Heart right ventricle (tissue), 16 donors: ENCODE results near the gene PHACTR3. TPM values are rescaled to one million over a fixed set of nuclear protein-coding genes. Genes with fewer than 3 reads are reported as not detected.
A peak's percentile ranks its signal among the peaks of the same experiment; 100 is the strongest.

Experiments
- ATAC-seq, 8 donors: fragments of 200-7000 bp; cut with Tn5 transposase; one replicate each; pipeline ENCODE4 v1.9.1; 2020; ENCODE audit warnings: mild to moderate bottlenecking in 8 of 8, moderate library complexity in 8 of 8, moderate number of reproducible peaks in 1 of 8
- DNase-seq, 2 donors: peaks; one replicate each; pipeline ENCODE4 v3.0.0-alpha.2; 2020
- H3K27ac ChIP-seq, 10 donors: fragments of 200-600 bp; sonication (generic) in 2 of 10; one replicate each; pipeline versions ENCODE4 v1.5.0 to v1.8.0; 2020 to 2022; ENCODE audit warnings: mild to moderate bottlenecking in 3 of 10
- H3K27me3 ChIP-seq, 7 donors: fragments of 200-600 bp; one replicate each; pipeline ENCODE4 v1.8.0; 2021 to 2022; ENCODE audit warnings: mild to moderate bottlenecking in 2 of 7
- H3K36me3 ChIP-seq, 9 donors: fragments of 200-600 bp; sonication (generic) in 1 of 9; one replicate each; pipeline versions ENCODE4 v1.5.0 to v1.8.0; 2020 to 2022; ENCODE audit warnings: mild to moderate bottlenecking in 2 of 9
- H3K4me1 ChIP-seq, 9 donors: fragments of 200-600 bp; sonication (generic) in 1 of 9; one replicate each; pipeline versions ENCODE4 v1.5.0 to v1.8.0; 2020 to 2022; ENCODE audit warnings: mild to moderate bottlenecking in 4 of 9
- H3K4me3 ChIP-seq, 10 donors: fragments of 200-600 bp; sonication (generic) in 2 of 10; one replicate each; pipeline versions ENCODE4 v1.5.0 to v1.8.0; 2020 to 2022; ENCODE audit warnings: mild to moderate bottlenecking in 7 of 10, moderate library complexity in 2 of 10
- H3K9me3 ChIP-seq, 11 donors: fragments of 200-600 bp in 10 of 11; sonication (generic) in 2 of 11; one replicate each; pipeline versions ENCODE4 v1.5.0 to v1.8.0; 2013 to 2022; ENCODE audit warnings: mild to moderate bottlenecking in 2 of 11, control low read depth in 1 of 11, moderate library complexity in 1 of 11
- CTCF ChIP-seq, 9 donors: fragments of 200-600 bp; sonication (generic) in 2 of 9; IDR thresholded peaks; one replicate each; pipeline versions ENCODE4 v1.5.0 to v1.8.0; 2021 to 2022; ENCODE audit warnings: antibody characterized with exemption in 9 of 9, mild to moderate bottlenecking in 5 of 9, moderate library complexity in 1 of 9
- WGBS, 2 donors: extraction: QIAGEN DNeasy Blood & Tissue Kit; methylation state at CpG; one replicate each; pipeline ENCODE4 v1.1.7; 2013; ENCODE audit warnings: inconsistent platforms in 1 of 2; 5-methylcytosine and 5-hydroxymethylcytosine counted together
- intact Hi-C, 10 donors: fragments of 100-400 bp; cut with DNase I; formaldehyde crosslinking; loops; one replicate each; pipeline versions ENCODE4 v1.11.1 to v1.14.2; 2022
- polyA plus RNA-seq, 2 donors: library from polyadenylated mRNA; stranded (reverse); fragments of 200-250 nt; gene quantifications; one replicate each; pipeline ENCODE4 v1.2.3, GENCODE V29; 2013
- total RNA-seq, 10 donors: library from RNA; stranded (reverse); fragmentation: NEBNext Ultra II Directional in 3 of 10; extraction: Animal tissue kit (Norgen Biotek cat#: 25700) in 3 of 10; gene quantifications; one replicate each; pipeline versions ENCODE4 v1.2.1 to v1.2.4, GENCODE V29; 2021 to 2023
- donor health status: Arrhythmogenic right ventricular cardiomyopathy.
- donor health status: ischemic (EF 13 %, LVEDD 7.1; RV severe dilation, severe dysfunction).
- donor health status: healthy with polysubstance abuse.
- donor health status: DM: no; HTN: yes; CAD: no.
- donor health status: DM: no; HTN: no; CAD: no.
- donor health status: ischemic (EF 25% LVEDD 6.9; RV normal size, moderate dysfunction).
- donor health status: ischemic (EF 25% LVEDD 5.7; RV mildly dilated, moderate dysfunction).
- donor health status: healthy.
- donor health status: DM: yes; HTN: yes; CAD: no.
- donor health status: Ischemic cardiomyopathy.
- donor health status: ischemic (EF 35%, LVEDD 5.7; RV mildly dilated, moderate dysfunction).
- donor health status: nonischemic (EF 11% LVEDD 7.7; RV severe dilation, severe dysfunction).
- donor health status: DM: yes; HTN: yes; CAD: no.
- donor health status: PGD.
- donor health status: ischemic (EF 29% LVEDD 5.4; RV normal size, mild dysfunction).
- donor health status: nonischemic (EF 23%, LVEDD 6.1; RV moderate dilation, normal function).

PHACTR3 gene
- total and polyA plus RNA-seq, 12 donors = 0.51 to 24.1 (median 3.7) TPM

DNA sequence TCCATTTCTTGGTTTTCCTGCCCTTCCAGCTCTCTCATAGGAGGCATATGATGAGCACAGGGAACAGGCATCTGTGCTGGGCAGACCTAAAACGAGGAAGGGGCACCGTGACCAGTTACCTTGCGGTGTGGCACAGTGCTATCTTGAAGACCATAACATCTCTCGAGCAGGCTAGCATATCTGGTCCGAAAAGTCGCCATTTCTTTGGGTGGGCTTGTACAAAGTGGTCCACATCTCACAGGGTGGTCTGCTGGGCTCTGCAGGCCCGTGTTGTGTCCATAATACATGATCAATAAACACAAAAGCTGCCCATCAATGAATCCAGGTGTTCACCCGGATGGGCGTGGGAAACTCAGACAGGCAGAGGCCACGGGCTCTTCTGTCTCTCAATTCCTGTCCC is 115.7 kb downstream of the PHACTR3 start:
- WGBS, 2 donors = 85 to 90% methylated on average over 10 of the region's 10 CpGs
- TF ChIP-seq CTCF (IDR thresholded peaks at IDR 0.05) = no peak

DNA sequence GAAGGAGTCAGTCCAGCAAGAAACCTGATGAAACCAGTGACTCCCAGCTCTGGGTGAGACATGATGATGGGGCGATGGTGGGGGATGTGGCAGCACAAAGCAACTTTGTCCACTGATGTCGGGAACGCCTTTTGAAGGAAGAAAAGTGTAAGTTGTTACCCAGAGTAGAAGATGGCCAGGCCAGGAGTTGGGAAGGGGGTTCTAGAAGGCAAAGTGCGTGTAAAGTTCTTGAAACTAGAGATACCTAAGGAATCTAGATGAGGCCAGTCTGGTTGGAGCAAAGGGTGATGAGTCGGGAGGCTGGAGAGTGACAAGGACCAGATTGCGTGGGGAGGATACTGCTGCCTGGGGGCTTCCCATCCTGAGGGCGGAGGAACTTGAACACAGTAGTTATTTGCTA is 117.0 kb downstream of the PHACTR3 start:
- TF ChIP-seq CTCF (IDR thresholded peaks at IDR 0.05) = no peak
- WGBS, 2 donors = 83 to 86% methylated on average over 7 of the region's 7 CpGs
- Histone ChIP-seq H3K27ac (no peak overlapping the region), H3K27me3 (peaks cover 0 to 87% (median 18%) of the 10 kb centered on the region in 7 donors), H3K4me3 (no peak overlapping the region), H3K4me1 (peaks cover 0 to 24% (median 0%) of the 10 kb centered on the region in 9 donors), H3K36me3 (no peaks in the 10 kb centered on the region), H3K9me3 (no peaks in the 10 kb centered on the region)
- no peak for ATAC-seq
- DNase-seq = no peak
- intact Hi-C loops = no loop called here

More for the DNA sequence above, 115.7 kb downstream of the PHACTR3 start:
- Histone ChIP-seq H3K27ac (no peak overlapping the region), H3K36me3 (no peaks in the 10 kb centered on the region), H3K4me1 (peaks cover 0 to 24% (median 0%) of the 10 kb centered on the region in 9 donors), H3K27me3 (peaks cover 0 to 84% (median 14%) of the 10 kb centered on the region in 7 donors), H3K9me3 (no peaks in the 10 kb centered on the region), H3K4me3 (no peak overlapping the region)
- DNase-seq (no peak), ATAC-seq (no peak)
- intact Hi-C loops = no loop called here

GRCh38 chr20:59723108-59723500 is 118.8 kb downstream of the PHACTR3 start:
- ATAC-seq = peak in 5 of 8 donors; percentile 29 to 82 (median 50)
- DNase-seq = no peak
- no peaks in the 10 kb centered on the region for H3K9me3 ChIP-seq
- intact Hi-C loops = no loop called here
- no peak overlapping the region for H3K4me3 ChIP-seq
- no peaks in the 10 kb centered on the region for H3K36me3 ChIP-seq
- peaks cover 0 to 24% (median 0%) of the 10 kb centered on the region in 9 donors for H3K4me1 ChIP-seq
- WGBS, 2 donors = 60 to 66% methylated on average over 5 of the region's 5 CpGs
- H3K27ac ChIP-seq = no peak overlapping the region
- peaks cover 0 to 86% (median 14%) of the 10 kb centered on the region in 7 donors for H3K27me3 ChIP-seq
- TF ChIP-seq CTCF (IDR thresholded peaks at IDR 0.05) = no peak

GRCh38 chr20:59723607-59724456 is 119.5 kb downstream of the PHACTR3 start:
- intact Hi-C loops = no loop called here
- no peak for TF ChIP-seq CTCF (IDR thresholded peaks at IDR 0.05)
- Histone ChIP-seq H3K27ac (no peak overlapping the region), H3K4me3 (no peak overlapping the region), H3K9me3 (no peaks in the 10 kb centered on the region), H3K4me1 (peaks cover 0 to 24% (median 0%) of the 10 kb centered on the region in 9 donors), H3K27me3 (peaks cover 0 to 86% (median 16%) of the 10 kb centered on the region in 7 donors), H3K36me3 (no peaks in the 10 kb centered on the region)
- 83 to 89% methylated on average over 19 of the region's 19 CpGs for WGBS, 2 donors
- ATAC-seq (peak in 1 of 8 donors; percentile 10), DNase-seq (no peak)
